Upper lobe of left lung (tissue), 4 donors: Measurements from ENCODE around the gene CDKN2AIPNL.

Experiments used
- POLR2A ChIP-seq, 4 donors: fragments of 450-650 bp; IDR thresholded peaks; one replicate each; pipeline ENCODE4 v1.5.1; 2016 to 2017; ENCODE audit warnings: antibody characterized with exemption in 4 of 4, mild to moderate bottlenecking in 2 of 4
- TF ChIP-seq, protein P1 (sequence below), 6 experiments: fragments of 450-650 bp in 4 of 6; fragments of 200-600 bp in 2 of 6; sonication (generic) in 2 of 6; IDR thresholded peaks; one replicate each; pipeline ENCODE4 v1.5.1; 2016 to 2019; ENCODE audit warnings: antibody characterized with exemption in 6 of 6

DNA sequence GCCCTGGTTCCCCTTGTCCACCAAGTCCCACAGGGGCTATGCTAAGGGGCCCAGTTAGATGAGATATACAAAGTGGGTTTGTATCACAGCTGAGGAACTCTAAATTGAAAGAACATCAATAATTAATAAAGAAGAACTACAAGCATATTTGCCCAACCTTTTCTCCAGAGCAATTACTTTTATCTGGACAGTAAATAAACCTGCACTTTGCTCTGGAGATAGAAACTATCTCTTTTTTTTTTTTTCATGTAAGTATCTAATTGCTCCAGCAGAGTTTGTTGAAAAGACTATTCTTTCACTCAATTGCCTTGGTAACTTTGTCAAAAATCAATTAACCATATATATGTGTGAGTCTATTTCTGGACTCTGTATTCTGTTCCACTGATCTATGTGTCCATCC, 6.0 kb upstream of the CDKN2AIPNL start:
- TF ChIP-seq, protein P1, sequence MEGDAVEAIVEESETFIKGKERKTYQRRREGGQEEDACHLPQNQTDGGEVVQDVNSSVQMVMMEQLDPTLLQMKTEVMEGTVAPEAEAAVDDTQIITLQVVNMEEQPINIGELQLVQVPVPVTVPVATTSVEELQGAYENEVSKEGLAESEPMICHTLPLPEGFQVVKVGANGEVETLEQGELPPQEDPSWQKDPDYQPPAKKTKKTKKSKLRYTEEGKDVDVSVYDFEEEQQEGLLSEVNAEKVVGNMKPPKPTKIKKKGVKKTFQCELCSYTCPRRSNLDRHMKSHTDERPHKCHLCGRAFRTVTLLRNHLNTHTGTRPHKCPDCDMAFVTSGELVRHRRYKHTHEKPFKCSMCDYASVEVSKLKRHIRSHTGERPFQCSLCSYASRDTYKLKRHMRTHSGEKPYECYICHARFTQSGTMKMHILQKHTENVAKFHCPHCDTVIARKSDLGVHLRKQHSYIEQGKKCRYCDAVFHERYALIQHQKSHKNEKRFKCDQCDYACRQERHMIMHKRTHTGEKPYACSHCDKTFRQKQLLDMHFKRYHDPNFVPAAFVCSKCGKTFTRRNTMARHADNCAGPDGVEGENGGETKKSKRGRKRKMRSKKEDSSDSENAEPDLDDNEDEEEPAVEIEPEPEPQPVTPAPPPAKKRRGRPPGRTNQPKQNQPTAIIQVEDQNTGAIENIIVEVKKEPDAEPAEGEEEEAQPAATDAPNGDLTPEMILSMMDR (IDR thresholded peaks at IDR 0.05): no peak
- no peak for TF ChIP-seq POLR2A (IDR thresholded peaks at IDR 0.05)
